ENCODE data around the gene NFX1. TPM values are rescaled to one million over a fixed set of nuclear protein-coding genes. Genes with fewer than 3 reads are reported as not detected.
A peak's percentile ranks its signal among the peaks of the same experiment; 100 is the strongest.

Gene NFX1
- total RNA-seq, 4 donors from 2014 or later: 35.2 to 101 (median 59.6) TPM

GRCh38 chr9:33267151-33267767 is 23.1 kb upstream of the NFX1 start:
- no peak overlapping the region for H3K27ac ChIP-seq
- H3K36me3 ChIP-seq: peaks cover 0 to 58% (median 0%) of the 10 kb centered on the region in 3 donors
- no peaks in the 10 kb centered on the region for H3K9me3 ChIP-seq
- DNase-seq: no peak
- no peaks in the 10 kb centered on the region for H3K27me3 ChIP-seq
- no peak overlapping the region for H3K4me3 ChIP-seq
- TF ChIP-seq POLR2A (IDR thresholded peaks at IDR 0.05) (no peak), CTCF (IDR thresholded peaks at IDR 0.05) (no peak)
- peaks cover 0 to 28% (median 5%) of the 10 kb centered on the region in 4 donors for H3K4me1 ChIP-seq

GRCh38 chr9:33270146-33270545 is 20.2 kb upstream of the NFX1 start:
- TF ChIP-seq CTCF (IDR thresholded peaks at IDR 0.05): no peak
- no peak for TF ChIP-seq POLR2A (IDR thresholded peaks at IDR 0.05)
- DNase-seq: no peak
- Histone ChIP-seq H3K27ac (no peak overlapping the region), H3K36me3 (peaks cover 0 to 79% (median 0%) of the 10 kb centered on the region in 3 donors), H3K4me1 (peaks cover 0 to 18% (median 5%) of the 10 kb centered on the region in 4 donors), H3K9me3 (no peaks in the 10 kb centered on the region), H3K4me3 (no peak overlapping the region), H3K27me3 (no peaks in the 10 kb centered on the region)

GRCh38 chr9:33272061-33272460 is 18.3 kb upstream of the NFX1 start:
- Histone ChIP-seq H3K27ac (peak overlapping the region in 3 of 4 donors; percentile 9 to 75 (median 74)), H3K36me3 (peaks cover 0 to 89% (median 3%) of the 10 kb centered on the region in 3 donors), H3K9me3 (no peaks in the 10 kb centered on the region), H3K27me3 (no peaks in the 10 kb centered on the region), H3K4me1 (peaks cover 0 to under 1% (median 0%) of the 10 kb centered on the region in 4 donors), H3K4me3 (no peak overlapping the region)
- TF ChIP-seq CTCF (IDR thresholded peaks at IDR 0.05): no peak
- TF ChIP-seq POLR2A (IDR thresholded peaks at IDR 0.05): no peak
- DNase-seq: peak in 1 of 3 donors; percentile 80

- TF ChIP-seq POLR2A (IDR thresholded peaks at IDR 0.05) (no peak), CTCF (IDR thresholded peaks at IDR 0.05) (no peak)
- no peaks in the 10 kb centered on the region for H3K27me3 ChIP-seq
- H3K36me3 ChIP-seq: peaks cover 0 to 89% (median 6%) of the 10 kb centered on the region in 3 donors
- peak overlapping the region in 1 of 4 donors; percentile 74 for H3K27ac ChIP-seq
- no peaks in the 10 kb centered on the region for H3K4me1 ChIP-seq
- no peak for DNase-seq
- H3K4me3 ChIP-seq: no peak overlapping the region
- no peaks in the 10 kb centered on the region for H3K9me3 ChIP-seq
Observed at GRCh38 chr9:33273266-33273971, 16.9 kb upstream of the NFX1 start.

GRCh38 chr9:33273972-33274328 is 16.4 kb upstream of the NFX1 start:
- Histone ChIP-seq H3K36me3 (peaks cover 0 to 89% (median 6%) of the 10 kb centered on the region in 3 donors), H3K4me3 (no peak overlapping the region), H3K4me1 (no peaks in the 10 kb centered on the region), H3K27ac (no peak overlapping the region), H3K27me3 (no peaks in the 10 kb centered on the region), H3K9me3 (no peaks in the 10 kb centered on the region)
- TF ChIP-seq CTCF (IDR thresholded peaks at IDR 0.05) (no peak), POLR2A (IDR thresholded peaks at IDR 0.05) (no peak)
- no peak for DNase-seq
